SK-N-SH (cell line): Measurements from ENCODE around the gene CACNA1H.

Source experiments
- JUND ChIP-seq: IDR thresholded peaks from 2 replicates; pipeline ENCODE4 v1.4.0; 2012
- POLR2AphosphoS5 ChIP-seq: IDR thresholded peaks from 2 replicates; pipeline ENCODE4 v1.6.1; 2012; ENCODE audit warnings: low read depth, low read length
- SMC3 ChIP-seq: IDR thresholded peaks from 2 replicates; pipeline ENCODE4 v1.6.1; 2012; ENCODE audit warnings: low read depth, low read length, improper control_type of control experiment
- TAF1 ChIP-seq: IDR thresholded peaks from 2 replicates; pipeline ENCODE4 v1.6.1; 2012; ENCODE audit warnings: low read depth, mild to moderate bottlenecking, low read length, moderate library complexity, borderline replicate concordance
- TF ChIP-seq, protein P1 (sequence below): fragments of 200-600 bp; sonication (generic); IDR thresholded peaks from 2 replicates; pipeline ENCODE4 v1.6.1; 2017; ENCODE audit warnings: antibody characterized with exemption, mild to moderate bottlenecking, moderate library complexity

DNA sequence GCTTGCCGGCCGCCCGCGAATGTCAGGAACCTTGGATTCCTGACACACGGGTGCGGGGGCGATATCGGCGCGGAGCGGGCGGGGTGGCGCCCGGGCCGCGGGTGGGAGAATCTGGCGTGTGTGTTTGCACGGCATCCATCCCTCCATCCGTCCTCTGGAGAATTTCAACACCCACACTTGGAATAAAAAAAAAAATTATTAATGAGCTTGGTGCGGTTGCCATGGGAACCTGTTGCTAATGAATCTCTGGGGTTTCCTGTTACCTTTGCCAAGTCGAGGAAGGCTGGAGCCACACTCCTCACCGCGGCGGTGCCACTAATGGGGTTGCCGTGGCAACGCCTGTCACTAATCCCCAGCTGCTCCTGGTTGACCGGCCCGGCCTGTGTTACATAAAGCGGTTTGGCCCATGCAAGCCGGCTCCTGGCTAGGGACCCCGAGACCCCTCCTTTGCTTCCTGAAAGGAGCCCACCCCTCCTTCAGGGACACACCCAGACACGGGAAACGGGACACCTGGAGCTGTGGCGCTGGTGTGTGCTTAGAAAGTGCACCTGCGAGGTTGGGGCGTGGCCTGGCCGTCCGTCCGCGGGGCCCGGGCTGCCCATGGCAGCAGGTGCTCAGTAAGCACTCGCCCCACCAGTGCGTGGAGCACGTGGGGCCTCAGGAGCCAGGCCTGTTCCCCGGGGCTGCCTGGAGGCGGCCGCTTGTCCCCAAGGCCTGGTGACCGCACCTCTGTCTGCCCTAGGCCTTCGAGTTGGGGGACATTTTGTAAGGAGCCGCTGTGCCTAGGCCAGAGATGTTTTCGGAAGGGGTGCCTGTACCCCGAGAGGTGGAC is 14.6 kb downstream of the CACNA1H start:
- TF ChIP-seq, protein P1, sequence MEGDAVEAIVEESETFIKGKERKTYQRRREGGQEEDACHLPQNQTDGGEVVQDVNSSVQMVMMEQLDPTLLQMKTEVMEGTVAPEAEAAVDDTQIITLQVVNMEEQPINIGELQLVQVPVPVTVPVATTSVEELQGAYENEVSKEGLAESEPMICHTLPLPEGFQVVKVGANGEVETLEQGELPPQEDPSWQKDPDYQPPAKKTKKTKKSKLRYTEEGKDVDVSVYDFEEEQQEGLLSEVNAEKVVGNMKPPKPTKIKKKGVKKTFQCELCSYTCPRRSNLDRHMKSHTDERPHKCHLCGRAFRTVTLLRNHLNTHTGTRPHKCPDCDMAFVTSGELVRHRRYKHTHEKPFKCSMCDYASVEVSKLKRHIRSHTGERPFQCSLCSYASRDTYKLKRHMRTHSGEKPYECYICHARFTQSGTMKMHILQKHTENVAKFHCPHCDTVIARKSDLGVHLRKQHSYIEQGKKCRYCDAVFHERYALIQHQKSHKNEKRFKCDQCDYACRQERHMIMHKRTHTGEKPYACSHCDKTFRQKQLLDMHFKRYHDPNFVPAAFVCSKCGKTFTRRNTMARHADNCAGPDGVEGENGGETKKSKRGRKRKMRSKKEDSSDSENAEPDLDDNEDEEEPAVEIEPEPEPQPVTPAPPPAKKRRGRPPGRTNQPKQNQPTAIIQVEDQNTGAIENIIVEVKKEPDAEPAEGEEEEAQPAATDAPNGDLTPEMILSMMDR = no peak
- TF ChIP-seq SMC3 (no peak), TAF1 (no peak), JUND (no peak), POLR2AphosphoS5 (no peak)
